Raji (cell line): ENCODE measurements around the gene HCN4.

ENCODE experiments used
- POLR2A ChIP-seq: IDR thresholded peaks from 2 replicates; pipeline ENCODE4 v1.6.1; 2011; ENCODE audit warnings: low read depth, low read length, control low read depth; ENCODE audit not compliant: insufficient read depth

Gene HCN4

DNA sequence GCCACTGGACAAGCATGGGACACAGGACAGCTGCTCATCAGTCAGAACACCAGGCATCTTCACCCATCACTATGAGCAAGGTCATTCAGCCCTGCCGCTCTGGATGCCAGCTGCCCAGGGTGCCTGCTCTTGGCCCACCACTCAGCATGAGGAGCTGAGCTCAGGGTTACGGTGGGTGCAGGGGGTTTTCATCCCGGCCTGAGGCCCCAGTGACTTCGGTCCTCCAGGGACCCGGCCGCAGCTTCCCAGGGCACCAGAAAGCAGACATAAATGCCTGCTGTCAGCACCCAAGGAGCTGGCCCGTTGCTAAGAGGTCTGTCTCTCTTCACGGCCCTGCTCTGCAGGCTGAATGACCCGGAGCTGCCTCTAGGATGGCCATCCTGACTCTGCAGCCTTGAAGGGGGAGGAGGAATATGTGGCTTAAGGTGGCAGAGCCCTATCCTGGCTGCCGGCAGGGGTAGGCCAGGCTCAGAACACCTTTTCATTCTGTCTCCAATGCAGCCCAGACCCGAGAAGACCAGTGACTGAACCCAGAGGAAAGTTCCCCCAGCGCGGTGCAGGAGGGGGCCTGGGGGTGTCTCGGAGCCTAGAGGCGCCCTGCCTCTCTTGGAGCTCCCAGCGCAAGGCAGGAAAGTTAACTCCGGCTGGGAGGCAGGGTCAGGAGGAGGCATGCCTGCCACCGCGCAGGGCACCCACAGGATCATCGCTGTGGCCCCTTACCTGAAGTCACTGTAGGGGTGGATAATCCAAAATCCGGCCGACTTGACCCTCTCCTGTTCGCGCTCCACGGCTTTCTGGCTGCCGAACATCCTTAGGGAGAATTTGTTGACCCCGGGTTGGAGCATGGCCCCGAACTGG, 1.8 kb downstream of the HCN4 start:
- TF ChIP-seq POLR2A = no peak

DNA sequence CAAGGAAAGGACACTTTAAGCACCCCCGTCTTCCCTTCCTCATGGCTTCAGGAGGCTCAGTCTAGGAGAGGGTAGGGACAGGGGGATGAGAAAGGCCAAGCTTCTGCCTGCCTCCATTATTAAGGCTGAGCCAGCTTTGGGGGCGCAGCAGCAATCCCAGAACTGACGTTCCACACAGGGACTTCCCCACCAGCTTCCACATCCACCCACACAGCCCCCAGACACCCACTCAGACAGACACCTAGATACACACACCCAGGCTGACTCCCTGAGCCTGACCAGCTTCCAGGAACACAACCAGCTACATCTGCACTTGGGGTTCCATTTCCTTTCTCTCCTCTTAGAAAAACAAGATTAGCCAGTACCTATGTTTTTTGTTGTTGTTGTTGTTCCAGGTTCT, 4.7 kb downstream of the HCN4 start:
- TF ChIP-seq POLR2A = no peak

DNA sequence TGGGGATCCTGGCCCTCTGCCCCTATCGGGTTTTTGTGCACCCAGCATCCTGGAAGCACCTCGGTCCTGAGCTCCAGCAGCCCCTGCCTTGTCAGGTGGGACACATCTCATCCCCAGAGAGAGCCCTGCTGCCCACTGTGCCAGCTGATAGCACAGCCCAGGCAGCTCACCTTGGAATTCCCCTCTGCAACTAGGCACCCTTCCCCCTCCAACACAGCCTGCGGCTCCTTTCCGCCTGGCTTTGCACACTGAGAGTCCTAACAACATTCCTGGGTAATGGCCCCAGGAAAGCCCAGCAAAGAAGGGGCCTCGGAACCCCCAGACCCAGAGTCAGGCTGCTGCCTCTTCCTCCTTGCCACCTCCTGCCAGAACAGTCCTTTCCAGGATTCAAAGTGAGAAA, 5.9 kb downstream of the HCN4 start:
- no peak for TF ChIP-seq POLR2A

DNA sequence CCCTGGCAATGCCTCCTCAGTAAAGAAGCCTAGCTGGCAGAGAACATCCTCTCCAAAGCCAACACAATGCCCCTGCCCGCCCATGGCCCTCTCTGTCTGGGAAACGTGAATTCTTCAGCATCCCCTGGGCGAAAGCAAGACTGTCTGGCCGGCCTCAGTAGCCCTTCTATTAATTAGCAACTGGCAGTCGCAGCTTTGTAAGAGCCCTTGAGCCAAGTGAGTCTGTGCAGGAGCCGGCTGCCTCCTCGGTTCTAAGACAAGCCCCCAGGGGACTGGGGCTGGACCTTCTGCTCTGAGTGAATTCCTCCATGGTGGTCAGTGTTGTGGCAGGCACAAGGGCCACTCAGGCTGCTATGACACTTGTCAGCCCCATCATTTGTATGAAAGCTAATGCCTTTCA, 7.4 kb downstream of the HCN4 start:
- TF ChIP-seq POLR2A = no peak

DNA sequence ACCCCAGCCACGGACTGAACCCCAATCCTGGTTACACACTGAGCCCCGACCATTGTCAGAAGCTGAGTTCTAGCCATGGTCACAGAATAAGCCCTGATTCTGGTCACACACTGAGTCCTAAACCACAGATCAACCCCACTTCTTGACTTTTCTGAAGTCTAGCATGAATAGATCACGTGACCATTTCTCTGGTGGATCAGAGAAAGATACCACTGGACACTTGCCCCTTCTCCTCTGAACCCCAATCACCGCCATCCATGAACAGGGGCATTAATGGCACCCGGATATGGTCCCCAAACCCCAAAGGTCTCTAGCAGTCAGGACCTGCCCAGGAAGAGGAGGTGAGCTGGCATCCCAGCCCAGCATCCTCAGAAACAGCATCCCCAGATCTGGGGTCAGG, 9.1 kb downstream of the HCN4 start:
- no peak for TF ChIP-seq POLR2A

DNA sequence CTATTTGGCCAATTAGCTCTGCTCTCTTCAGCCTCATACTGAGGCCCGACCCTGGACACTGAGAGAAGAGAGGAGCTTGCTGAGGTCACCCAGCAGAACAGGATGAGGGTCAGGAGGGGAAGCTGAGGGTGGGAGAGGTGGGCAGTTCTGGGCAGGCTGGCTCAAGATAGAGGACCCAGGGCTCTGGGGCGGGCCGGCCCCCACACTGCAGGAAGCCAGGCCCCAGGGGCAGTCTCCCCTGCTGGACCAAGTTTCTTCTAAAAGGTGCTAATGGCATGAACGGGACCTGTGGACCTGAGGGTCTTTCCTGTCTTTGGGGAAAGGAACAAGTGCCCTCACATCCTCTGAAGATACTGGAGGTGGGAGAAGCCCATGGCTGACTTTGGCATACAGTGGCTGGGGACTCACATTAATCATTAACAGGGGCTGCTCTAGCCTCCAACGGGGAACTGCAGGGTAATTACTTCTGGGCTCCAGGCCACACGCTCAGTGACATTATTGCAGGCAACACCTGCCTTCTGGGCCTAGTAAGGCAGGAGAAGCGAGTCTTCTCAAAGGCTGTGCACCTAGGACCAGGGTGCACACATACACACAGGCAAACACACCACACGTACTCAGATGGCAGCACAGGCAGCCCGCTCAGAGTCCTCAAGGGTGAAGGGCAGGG, 10.6 kb downstream of the HCN4 start:
- no peak for TF ChIP-seq POLR2A

DNA sequence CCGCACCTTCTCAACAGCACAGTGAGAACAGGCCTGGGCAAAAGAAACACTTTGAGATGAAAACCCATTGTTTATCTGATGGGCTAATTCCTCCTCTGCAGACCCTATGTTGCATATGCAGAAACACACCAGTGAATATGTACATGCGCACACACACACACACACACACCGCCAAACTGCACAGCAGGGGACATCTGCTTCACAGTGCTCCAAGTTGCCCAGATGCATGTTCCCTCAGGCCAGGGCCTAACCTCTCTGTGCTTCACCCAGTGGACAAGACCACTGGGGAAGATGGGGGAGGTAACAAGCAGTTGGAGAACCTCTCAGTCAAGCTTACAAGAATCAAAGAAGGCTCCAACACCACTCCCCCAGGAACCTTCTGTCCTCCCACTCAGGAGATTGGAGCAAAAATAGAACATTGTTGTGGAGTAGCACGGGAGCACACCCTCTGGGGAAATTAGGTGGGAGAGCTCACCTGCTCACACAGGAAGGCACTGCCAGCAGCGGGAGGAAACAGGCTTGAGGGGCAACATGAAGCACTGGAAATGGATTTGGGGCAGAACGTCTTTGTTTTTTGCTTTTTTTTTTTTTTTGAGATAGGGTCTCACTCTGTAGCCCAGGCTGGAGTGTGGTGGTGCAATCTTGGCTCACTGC, 13.0 kb downstream of the HCN4 start:
- TF ChIP-seq POLR2A = no peak

DNA sequence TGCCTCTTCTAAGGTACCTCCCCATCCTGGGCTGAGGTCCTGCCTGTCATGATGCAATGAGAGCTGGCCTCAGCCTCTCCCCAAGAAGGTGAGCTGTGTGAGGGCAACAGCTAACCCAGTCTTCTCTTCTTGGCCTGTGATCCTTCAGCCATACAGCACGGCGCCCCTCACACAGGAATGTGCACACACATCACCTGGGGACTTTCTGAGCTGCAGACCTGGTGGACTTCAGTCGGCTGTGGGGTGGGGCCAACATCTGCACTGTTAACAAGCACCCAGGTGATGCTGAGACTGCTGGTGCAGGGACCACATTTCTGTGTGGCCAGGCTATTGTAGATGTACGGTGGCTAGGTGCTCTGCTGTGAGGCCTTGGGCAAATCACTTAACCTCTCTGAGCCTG, 14.5 kb downstream of the HCN4 start:
- no peak for TF ChIP-seq POLR2A

DNA sequence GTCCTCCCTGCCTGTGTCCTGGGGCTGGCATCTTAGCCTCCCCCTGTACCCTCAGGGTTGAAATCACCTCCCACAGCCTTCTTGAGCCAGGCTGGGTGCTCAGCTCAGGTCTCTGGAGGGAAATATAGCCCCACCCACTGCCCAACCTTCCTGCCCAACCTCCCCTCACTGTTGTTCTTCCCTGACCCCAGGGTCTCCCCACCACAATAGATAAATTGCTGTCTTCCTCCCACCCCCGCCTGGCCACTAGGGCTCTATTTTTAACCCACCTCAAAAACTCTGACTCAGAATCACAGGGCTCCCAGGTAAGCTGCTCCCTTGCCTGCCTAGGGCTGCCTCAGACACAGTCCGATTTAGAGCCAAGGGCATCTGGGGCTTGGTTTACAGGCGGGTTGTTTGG, 15.0 kb downstream of the HCN4 start:
- TF ChIP-seq POLR2A = no peak

DNA sequence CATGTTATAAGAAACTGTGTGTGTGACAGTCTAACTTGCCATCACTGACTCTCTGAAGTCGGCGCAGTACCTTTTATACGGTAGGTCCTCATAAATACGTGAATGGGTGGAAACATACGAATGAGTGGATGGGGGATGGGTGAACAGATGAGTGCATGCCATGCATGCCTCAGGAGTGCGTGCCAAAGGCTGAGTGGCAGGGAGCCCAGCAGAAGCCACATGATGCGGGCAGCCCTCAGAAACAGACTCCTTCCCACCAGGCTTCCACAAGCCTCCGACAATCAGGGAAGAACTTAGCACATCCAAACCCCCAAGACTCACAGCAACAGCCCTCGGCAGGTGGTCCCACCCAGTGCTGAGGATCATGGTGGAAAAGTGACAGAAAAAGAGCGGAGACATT, 16.7 kb downstream of the HCN4 start:
- no peak for TF ChIP-seq POLR2A

DNA sequence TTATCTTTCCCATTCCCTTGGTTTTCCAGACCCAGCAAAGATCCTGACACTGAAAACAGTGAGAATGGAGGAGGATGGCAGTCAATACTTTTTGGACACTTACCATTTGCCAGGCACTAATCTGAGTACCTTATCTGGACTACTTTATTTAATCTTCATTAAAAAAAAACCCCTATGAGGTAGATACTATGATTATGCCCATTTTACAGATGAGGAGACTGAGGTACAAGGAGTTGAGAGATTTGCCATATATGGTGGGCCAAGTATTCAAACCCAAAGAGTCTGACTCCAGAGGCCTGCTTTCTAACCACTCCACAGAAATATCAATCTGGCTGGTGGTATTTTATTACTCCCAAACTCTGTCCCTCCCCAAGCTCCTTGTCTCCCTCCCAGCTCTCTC, 19.6 kb downstream of the HCN4 start:
- TF ChIP-seq POLR2A = no peak

DNA sequence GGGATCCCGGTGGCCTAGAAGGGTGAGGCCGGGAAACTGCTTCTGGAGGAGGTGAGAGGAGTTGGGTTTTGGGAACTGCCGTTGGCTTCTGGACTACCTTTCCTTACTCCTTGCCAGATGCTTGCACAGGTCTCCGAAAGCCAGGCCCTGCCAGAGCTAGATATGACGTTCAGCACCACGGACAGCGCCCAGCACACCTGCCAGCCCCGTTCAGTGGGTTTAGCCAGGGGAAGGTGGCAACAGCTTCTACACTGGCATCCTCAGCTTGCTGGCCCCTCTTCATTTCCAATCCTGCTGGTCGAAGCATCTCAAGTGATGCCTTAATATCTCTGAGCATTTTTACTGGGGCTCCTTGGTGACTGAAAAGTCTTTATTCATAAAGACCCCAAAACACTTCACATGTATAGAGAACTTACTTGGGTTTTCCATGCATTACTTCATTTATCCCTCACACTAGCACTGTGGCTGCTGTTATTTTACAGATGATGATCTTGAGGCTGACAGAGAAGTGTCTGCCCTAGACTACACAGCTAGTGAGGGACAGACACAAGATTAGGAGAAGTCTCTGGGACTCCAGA, 21.9 kb downstream of the HCN4 start:
- no peak for TF ChIP-seq POLR2A

DNA sequence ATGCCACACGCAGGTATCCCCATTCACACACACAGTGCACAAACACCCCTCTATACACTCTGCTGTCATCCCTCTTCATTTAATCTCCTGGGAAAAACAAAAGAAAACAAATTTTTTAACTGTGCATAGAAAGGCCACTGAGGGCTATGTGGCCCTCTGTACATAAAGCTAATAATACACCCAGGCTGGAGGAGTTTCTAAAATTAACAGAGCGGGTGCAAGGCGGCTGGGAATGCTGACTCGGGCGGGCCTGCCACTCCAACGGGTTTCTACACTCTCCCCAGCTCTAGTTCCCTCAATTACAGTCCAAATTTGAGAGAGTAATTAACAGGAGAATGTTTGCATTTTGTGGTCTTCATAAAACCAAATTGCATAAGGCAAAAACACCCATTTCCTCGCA, 23.1 kb downstream of the HCN4 start:
- no peak for TF ChIP-seq POLR2A

DNA sequence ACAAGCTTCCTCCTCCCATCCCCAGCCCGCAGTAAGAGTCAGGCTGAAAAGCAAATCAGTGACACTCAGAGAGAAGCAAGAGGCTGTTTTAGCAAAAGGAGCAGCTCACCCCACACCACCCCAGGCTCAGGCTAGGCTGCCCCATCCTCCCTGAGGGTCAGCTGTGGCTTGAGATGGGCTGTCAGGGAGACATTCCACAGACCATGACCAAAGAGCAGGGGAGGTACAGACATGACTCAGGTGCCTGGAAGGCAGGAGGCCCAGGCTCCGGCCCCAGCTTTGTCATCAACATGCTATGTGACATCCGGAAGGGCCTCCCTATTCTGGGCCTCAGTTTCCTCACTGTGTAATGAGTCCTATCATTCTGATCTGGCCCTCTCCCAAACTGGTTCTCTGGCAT, 24.7 kb downstream of the HCN4 start:
- TF ChIP-seq POLR2A = no peak

DNA sequence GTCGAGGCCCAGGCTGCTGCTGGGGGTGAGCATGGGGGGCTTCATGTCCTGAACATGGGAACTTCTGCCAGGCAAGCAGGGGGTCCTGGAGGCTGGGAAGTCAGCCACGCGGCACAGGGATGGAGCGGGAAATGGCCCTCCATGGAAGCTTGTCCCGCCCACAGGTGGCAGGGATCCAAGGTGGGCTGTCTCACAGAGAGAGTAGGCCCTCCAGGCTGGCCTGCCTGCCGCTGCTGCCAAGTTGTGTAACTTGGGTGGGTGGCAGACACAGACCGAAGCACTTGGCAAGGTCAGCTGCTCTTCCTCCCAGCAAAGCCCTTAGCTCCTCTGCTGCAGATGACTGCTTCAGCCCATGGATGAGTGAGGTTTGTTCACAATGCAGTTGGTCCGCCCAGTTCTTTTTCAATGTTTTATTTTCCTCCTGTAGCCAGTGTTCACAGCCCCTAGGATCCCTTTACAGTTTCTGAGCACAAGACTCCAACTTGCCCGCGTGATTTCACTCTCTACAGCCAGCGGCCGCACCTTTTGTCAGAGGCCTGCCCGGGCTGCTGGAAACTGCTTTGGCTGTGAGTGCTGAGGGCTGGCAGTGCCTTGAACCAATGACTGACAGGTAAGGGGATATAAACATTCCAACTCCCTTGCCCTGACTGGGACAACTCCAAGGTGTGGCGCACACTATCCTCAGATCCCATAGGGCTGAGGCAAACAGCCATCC, 26.7 kb downstream of the HCN4 start:
- TF ChIP-seq POLR2A = no peak
